ENCODE data around the gene PCDH9.

GRCh38 chr13:66492479-66492878 lies 737.7 kb downstream of the PCDH9 start:
- TF ChIP-seq EZH2phosphoT487 (conservative IDR thresholded peaks at IDR 0.05; ENCODE audit: low read length): no peak
- TF ChIP-seq CTCF (IDR thresholded peaks at IDR 0.05; ENCODE audit: insufficient read depth, low read length, poor library complexity, severe bottlenecking): no peak

All from SU-DHL-6 (cell line).